Stimulated activated CD8-positive, alpha-beta memory T cell treated with anti-CD3 and anti-CD28 coated beads, Interleukin-7, amount 100 ng/mL, for 4 hours (primary cell): ENCODE measurements around the gene SLC10A7.

Source experiments
- DNase-seq, 2 donors: peaks; one replicate each; pipeline ENCODE4 v3.0.0-alpha.2; 2020; ENCODE audit warnings: low read depth in 2 of 2

SLC10A7 gene

GRCh38 chr4:146257511-146257910 is 264.2 kb downstream of the SLC10A7 start:
- no peak for DNase-seq

- DNase-seq = no peak
These were observed 265.4 kb downstream of the SLC10A7 start for GRCh38 chr4:146256328-146256727.

- no peak for DNase-seq
These were observed 265.9 kb downstream of the SLC10A7 start for GRCh38 chr4:146255874-146256273.

GRCh38 chr4:146255463-146255862 is 266.3 kb downstream of the SLC10A7 start:
- no peak for DNase-seq

- DNase-seq = no peak
These were observed 268.6 kb downstream of the SLC10A7 start for GRCh38 chr4:146252969-146253611.

- DNase-seq = no peak
These were observed 274.4 kb downstream of the SLC10A7 start for GRCh38 chr4:146247356-146247755.

GRCh38 chr4:146246381-146246780 is 275.4 kb downstream of the SLC10A7 start:
- no peak for DNase-seq

GRCh38 chr4:146245850-146246249 is 275.9 kb downstream of the SLC10A7 start:
- DNase-seq = no peak

- DNase-seq = no peak
These were observed 276.5 kb downstream of the SLC10A7 start for GRCh38 chr4:146245246-146245645.

- no peak for DNase-seq
These were observed 277.2 kb downstream of the SLC10A7 start for GRCh38 chr4:146244496-146244895.

GRCh38 chr4:146243883-146244277 is 277.9 kb downstream of the SLC10A7 start:
- no peak for DNase-seq

- peak; percentile 33 to 60 for DNase-seq
These were observed 278.4 kb downstream of the SLC10A7 start for GRCh38 chr4:146243141-146243882.

- DNase-seq = no peak
These were observed 283.6 kb downstream of the SLC10A7 start for GRCh38 chr4:146238107-146238506.

- DNase-seq = no peak
These were observed 284.6 kb downstream of the SLC10A7 start for GRCh38 chr4:146237092-146237491.

- no peak for DNase-seq
These were observed 285.5 kb downstream of the SLC10A7 start for GRCh38 chr4:146236216-146236615.

GRCh38 chr4:146235654-146236177 is 286.0 kb downstream of the SLC10A7 start:
- DNase-seq = no peak

- no peak for DNase-seq
These were observed 289.5 kb downstream of the SLC10A7 start for GRCh38 chr4:146232131-146232722.

- no peak for DNase-seq
These were observed 292.3 kb downstream of the SLC10A7 start for GRCh38 chr4:146229406-146229805.

GRCh38 chr4:146224326-146224966 is 297.3 kb downstream of the SLC10A7 start:
- no peak for DNase-seq

GRCh38 chr4:146222313-146222712 is 299.4 kb downstream of the SLC10A7 start:
- DNase-seq = no peak

GRCh38 chr4:146214238-146214637 is 307.5 kb downstream of the SLC10A7 start, which contains the start of gene REELD1:
REELD1 (plus strand) TSS chr4:146214538; CDS start chr4:146216953, 2,415 bp downstream.
- no peak for DNase-seq

GRCh38 chr4:146212781-146213180 is 309.0 kb downstream of the SLC10A7 start:
- DNase-seq = no peak
